ENCODE data around the gene RYR2. TPM values are rescaled to one million over a fixed set of nuclear protein-coding genes. Genes with fewer than 3 reads are reported as not detected.

Gene RYR2
- total RNA-seq, 1 donor from 2014 or later = 7.8 TPM

GRCh38 chr1:237749122-237749521 is 707.1 kb downstream of the RYR2 start:
- TF ChIP-seq, protein P1, sequence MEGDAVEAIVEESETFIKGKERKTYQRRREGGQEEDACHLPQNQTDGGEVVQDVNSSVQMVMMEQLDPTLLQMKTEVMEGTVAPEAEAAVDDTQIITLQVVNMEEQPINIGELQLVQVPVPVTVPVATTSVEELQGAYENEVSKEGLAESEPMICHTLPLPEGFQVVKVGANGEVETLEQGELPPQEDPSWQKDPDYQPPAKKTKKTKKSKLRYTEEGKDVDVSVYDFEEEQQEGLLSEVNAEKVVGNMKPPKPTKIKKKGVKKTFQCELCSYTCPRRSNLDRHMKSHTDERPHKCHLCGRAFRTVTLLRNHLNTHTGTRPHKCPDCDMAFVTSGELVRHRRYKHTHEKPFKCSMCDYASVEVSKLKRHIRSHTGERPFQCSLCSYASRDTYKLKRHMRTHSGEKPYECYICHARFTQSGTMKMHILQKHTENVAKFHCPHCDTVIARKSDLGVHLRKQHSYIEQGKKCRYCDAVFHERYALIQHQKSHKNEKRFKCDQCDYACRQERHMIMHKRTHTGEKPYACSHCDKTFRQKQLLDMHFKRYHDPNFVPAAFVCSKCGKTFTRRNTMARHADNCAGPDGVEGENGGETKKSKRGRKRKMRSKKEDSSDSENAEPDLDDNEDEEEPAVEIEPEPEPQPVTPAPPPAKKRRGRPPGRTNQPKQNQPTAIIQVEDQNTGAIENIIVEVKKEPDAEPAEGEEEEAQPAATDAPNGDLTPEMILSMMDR (IDR thresholded peaks at IDR 0.05) = no peak
- ATAC-seq = no peak
- intact Hi-C loops (cut with DNase I) = no loop called here
- H3K36me3 ChIP-seq = no peaks in the 10 kb centered on the region
- H3K27me3 ChIP-seq = no peaks in the 10 kb centered on the region
- no peaks in the 10 kb centered on the region for H3K9me3 ChIP-seq
- no peak overlapping the region for H3K4me3 ChIP-seq
- H3K4me1 ChIP-seq = no peaks in the 10 kb centered on the region
- no peak for DNase-seq
- no peak overlapping the region for H3K27ac ChIP-seq

DNA sequence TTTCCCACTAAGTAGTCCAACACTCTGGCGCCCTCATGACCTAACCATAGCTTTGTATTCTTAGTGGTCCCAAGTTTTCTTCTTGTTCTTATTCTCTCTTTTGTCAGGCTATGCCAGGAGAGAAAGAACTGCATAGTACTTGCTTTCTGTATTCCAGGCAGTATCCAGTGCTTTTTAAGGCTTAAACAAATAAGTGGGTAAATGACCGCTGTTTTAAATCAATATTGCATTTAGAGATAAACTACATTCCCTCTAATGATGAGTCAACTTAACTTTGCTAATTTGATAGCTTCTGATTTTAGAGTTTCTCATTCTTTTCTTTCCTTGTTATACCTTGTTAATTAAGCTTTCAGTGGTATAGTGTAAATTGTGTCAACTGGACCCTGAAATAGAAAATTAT is 709.1 kb downstream of the RYR2 start:
- no peaks in the 10 kb centered on the region for H3K27me3 ChIP-seq
- H3K9me3 ChIP-seq = no peaks in the 10 kb centered on the region
- intact Hi-C loops (cut with DNase I) = no loop called here
- DNase-seq (no peak), ATAC-seq (no peak)
- H3K4me1 ChIP-seq = no peaks in the 10 kb centered on the region
- H3K36me3 ChIP-seq = no peaks in the 10 kb centered on the region
- H3K4me3 ChIP-seq = no peak overlapping the region
- no peak overlapping the region for H3K27ac ChIP-seq
- TF ChIP-seq, protein P1 (IDR thresholded peaks at IDR 0.05) = no peak

DNA sequence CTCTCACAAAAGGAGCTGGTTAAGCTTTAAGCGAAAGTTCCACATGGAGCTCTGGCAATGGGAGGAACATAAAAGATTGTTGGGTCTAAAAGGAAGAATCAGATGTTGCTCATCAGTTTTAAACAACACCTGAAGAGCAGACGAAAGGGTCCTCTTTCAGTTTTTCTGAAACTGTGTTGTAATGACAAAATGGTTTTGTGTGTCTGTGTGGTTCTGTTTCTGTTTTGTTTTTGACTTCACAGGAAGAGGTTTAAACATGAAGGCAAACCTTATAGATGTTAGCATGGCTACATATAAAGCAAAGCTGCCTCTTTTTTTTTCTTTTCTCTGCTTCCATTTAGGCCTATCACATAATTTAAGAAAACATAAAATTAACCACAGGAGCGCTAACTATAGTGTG is 712.6 kb downstream of the RYR2 start:
- Histone ChIP-seq H3K4me1 (no peaks in the 10 kb centered on the region), H3K9me3 (no peaks in the 10 kb centered on the region), H3K36me3 (no peaks in the 10 kb centered on the region), H3K27ac (no peak overlapping the region), H3K27me3 (no peaks in the 10 kb centered on the region), H3K4me3 (no peak overlapping the region)
- ATAC-seq (no peak), DNase-seq (no peak)
- intact Hi-C loops (cut with DNase I) = no loop called here
- TF ChIP-seq, protein P1 (IDR thresholded peaks at IDR 0.05) = no peak

DNA sequence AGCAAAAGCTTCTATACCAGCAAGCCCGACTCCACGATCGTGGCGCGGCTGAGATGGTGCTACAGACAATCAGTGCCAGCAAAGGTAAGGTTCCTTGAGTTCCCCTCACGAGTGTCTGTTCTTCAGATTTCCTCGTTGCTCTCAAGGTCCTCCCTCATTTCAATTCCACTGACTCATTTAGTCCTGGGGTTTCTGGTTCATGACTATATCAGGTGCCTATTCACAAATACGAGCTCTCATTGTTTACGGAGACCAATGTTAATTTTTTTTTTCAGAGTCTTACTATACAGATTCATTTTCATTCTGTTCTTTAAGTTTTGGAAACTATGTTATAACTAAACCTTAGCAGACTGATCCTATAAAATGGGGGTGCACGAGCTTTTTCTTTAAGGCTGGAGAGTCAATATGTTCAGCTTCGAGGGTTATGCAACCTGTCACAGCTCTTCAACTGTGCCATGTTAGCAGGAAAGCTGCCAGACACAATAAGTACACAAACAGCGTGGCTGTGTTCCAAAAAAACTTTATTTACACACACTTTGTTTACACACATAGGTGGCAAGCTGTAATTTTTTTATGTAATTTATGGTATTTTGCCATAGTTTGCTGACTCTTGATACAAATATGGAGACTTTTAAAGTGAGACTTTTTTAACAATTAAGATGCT is 714.5 kb downstream of the RYR2 start:
- DNase-seq (no peak), ATAC-seq (no peak)
- TF ChIP-seq, protein P1 (IDR thresholded peaks at IDR 0.05) = no peak
- H3K36me3 ChIP-seq = no peaks in the 10 kb centered on the region
- intact Hi-C loops (cut with DNase I) = no loop called here
- no peak overlapping the region for H3K27ac ChIP-seq
- H3K27me3 ChIP-seq = no peaks in the 10 kb centered on the region
- no peaks in the 10 kb centered on the region for H3K4me1 ChIP-seq
- H3K9me3 ChIP-seq = no peaks in the 10 kb centered on the region
- no peak overlapping the region for H3K4me3 ChIP-seq

DNA sequence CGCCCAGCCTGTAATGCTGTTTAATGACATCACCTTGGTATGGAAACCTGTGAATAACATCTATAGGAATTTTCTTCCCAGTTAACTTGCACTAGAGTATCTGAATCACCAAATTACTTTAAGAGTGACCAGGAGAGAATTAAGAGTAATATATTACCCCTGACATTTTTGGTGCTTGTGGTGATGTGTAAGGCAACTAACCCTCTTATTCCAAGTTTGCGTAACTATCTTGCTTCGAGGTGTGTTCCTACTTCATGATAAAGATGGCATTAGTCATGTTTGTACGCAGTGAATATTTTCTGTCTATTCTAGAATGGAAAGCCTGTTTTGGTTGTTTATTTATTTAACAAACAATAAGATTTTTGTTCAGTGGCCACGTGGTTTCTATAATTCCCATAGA is 717.4 kb downstream of the RYR2 start:
- ATAC-seq = no peak
- no peak for DNase-seq
- H3K27me3 ChIP-seq = no peaks in the 10 kb centered on the region
- intact Hi-C loops (cut with DNase I) = no loop called here
- no peak overlapping the region for H3K27ac ChIP-seq
- H3K36me3 ChIP-seq = no peaks in the 10 kb centered on the region
- TF ChIP-seq, protein P1 (IDR thresholded peaks at IDR 0.05) = no peak
- no peaks in the 10 kb centered on the region for H3K4me1 ChIP-seq
- H3K4me3 ChIP-seq = no peak overlapping the region
- no peaks in the 10 kb centered on the region for H3K9me3 ChIP-seq

DNA sequence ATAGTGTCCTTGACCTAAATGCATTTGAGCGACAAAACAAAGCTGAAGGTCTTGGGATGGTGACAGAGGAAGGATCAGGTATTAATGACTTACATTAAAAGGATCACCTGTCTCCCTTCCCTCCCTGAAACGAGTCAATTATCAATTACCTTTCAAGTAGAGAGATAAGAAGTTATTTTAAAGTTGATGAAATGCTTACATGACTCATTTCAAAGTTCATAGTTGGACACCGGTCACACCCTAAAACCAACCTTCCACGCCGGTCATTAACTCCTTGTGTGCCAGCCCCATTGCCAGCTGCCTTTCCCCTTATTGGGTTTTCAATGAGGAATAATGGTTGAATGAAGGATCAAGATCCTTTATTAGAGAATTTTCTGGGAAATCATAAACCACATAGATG is 719.0 kb downstream of the RYR2 start:
- Histone ChIP-seq H3K4me1 (no peaks in the 10 kb centered on the region), H3K9me3 (no peaks in the 10 kb centered on the region), H3K36me3 (no peaks in the 10 kb centered on the region), H3K27me3 (no peaks in the 10 kb centered on the region), H3K4me3 (no peak overlapping the region), H3K27ac (no peak overlapping the region)
- TF ChIP-seq, protein P1 (IDR thresholded peaks at IDR 0.05) = no peak
- ATAC-seq (no peak), DNase-seq (no peak)
- intact Hi-C loops (cut with DNase I) = no loop called here
